GM13976 (cell line): Measurements from ENCODE around the gene MAP3K4.

ENCODE experiments used
- DNase-seq: peaks from one replicate; pipeline ENCODE4 v3.0.0; 2012; ENCODE audit warnings: low spot score
- CTCF ChIP-seq: IDR thresholded peaks from 2 replicates; pipeline ENCODE4 v1.5.1; 2012; ENCODE audit warnings: borderline replicate concordance, mild to moderate bottlenecking; ENCODE audit not compliant: insufficient read depth; ENCODE audit errors: extremely low read depth, missing control alignments, control extremely low read depth
- in situ Hi-C: fragments of 300-500 bp; cut with MboI; formaldehyde crosslinking; loops from one replicate; pipeline ENCODE4 v1.12.0; 2022; ENCODE audit warnings: low sequenced_read_pairs, mixed read lengths, inconsistent platforms; ENCODE audit not compliant: unreplicated experiment

MAP3K4 gene

GRCh38 chr6:161011492-161012480, 20.2 kb downstream of the MAP3K4 start:
- no peak for TF ChIP-seq CTCF
- DNase-seq = no peak

GRCh38 chr6:161013695-161014094, 22.1 kb downstream of the MAP3K4 start:
- DNase-seq = no peak
- in situ Hi-C loops = no loop called here
- TF ChIP-seq CTCF = no peak

More at GRCh38 chr6:161011492-161012480, 20.2 kb downstream of the MAP3K4 start:
- in situ Hi-C loops = no loop called here

- no peak for TF ChIP-seq CTCF
- no peak for DNase-seq
- in situ Hi-C loops = no loop called here
Observed at GRCh38 chr6:161017766-161018564, 26.4 kb downstream of the MAP3K4 start.

GRCh38 chr6:161019324-161019839, 27.8 kb downstream of the MAP3K4 start:
- no peak for TF ChIP-seq CTCF
- no peak for DNase-seq
- in situ Hi-C loops = no loop called here

- in situ Hi-C loops = no loop called here
- no peak for TF ChIP-seq CTCF
- no peak for DNase-seq
Observed at GRCh38 chr6:161021543-161021942, 30.0 kb downstream of the MAP3K4 start.

GRCh38 chr6:161021998-161022743, 30.6 kb downstream of the MAP3K4 start:
- TF ChIP-seq CTCF = no peak
- in situ Hi-C loops = no loop called here
- DNase-seq = no peak
